A549 (cell line): Measurements from ENCODE around the gene GPRIN1. TPM values are rescaled to one million over a fixed set of nuclear protein-coding genes. Genes with fewer than 3 reads are reported as not detected.

Experiments
- ATAC-seq, 2 experiments: fragments of 200-7000 bp in 1 of 2; fragments of >200 bp in 1 of 2; cut with Nextera tagmentation in 1 of 2; cut with Tn5 transposase in 1 of 2; 3 replicates each; pipeline versions ENCODE4 v1.8.0 to v1.9.1; 2018 to 2020; ENCODE audit warnings: mild to moderate bottlenecking in 1 of 2, moderate library complexity in 1 of 2
- CTCF ChIA-PET: fragments of 300-600 bp; sonication (Branson Sonifier 250); formaldehyde crosslinking; extraction: SDS; loops from one replicate; lab custom pipeline; 2021; ENCODE audit warnings: antibody characterized with exemption, inconsistent platforms; lab: Yijun Ruan, JAX
- POLR2A ChIA-PET: fragments of 350-600 bp; formaldehyde crosslinking; extraction: SDS; loops from one replicate; lab custom pipeline; 2021; ENCODE audit warnings: antibody characterized with exemption, inconsistent platforms; lab: Yijun Ruan, JAX
- DNase-seq, 2 experiments: peaks; one replicate each; pipeline versions ENCODE4 v3.0.0 to v3.0.0-alpha.2; 2011 to 2016; ENCODE audit warnings: low read depth in 1 of 2, low spot score in 1 of 2
- FAIRE-seq: peaks from 2 replicates; lab custom pipeline; 2011; peaks lifted over from hg19 to GRCh38; lab: Jason Lieb, UNC
- H3K27ac ChIP-seq, 2 experiments: fragments of >200 bp; sonication (Bioruptor Twin); formaldehyde crosslinking; 3 replicates each; pipeline ENCODE4 v1.5.1; 2016 to 2017
- H3K4me1 ChIP-seq: fragments of >200 bp; sonication (Bioruptor Twin); formaldehyde crosslinking; 3 replicates; pipeline ENCODE4 v1.6.1; 2016
- H3K4me2 ChIP-seq: fragments of >200 bp; sonication (Bioruptor Twin); formaldehyde crosslinking; 3 replicates; pipeline ENCODE4 v1.6.1; 2016
- H3K4me3 ChIP-seq: fragments of >200 bp; sonication (Bioruptor Twin); formaldehyde crosslinking; 3 replicates; pipeline ENCODE4 v1.5.1; 2016
- H3K9me3 ChIP-seq: fragments of >200 bp; sonication (Bioruptor Twin); formaldehyde crosslinking; 3 replicates; pipeline ENCODE4 v1.6.1; 2016
- CEBPB ChIP-seq, 2 experiments: fragments of >200 bp in 1 of 2; sonication (Bioruptor Twin) in 1 of 2; formaldehyde crosslinking in 1 of 2; IDR thresholded peaks; 2 replicates each; pipeline ENCODE4 v1.6.1; 2012 to 2016
- CHD2 ChIP-seq: fragments of 150-350 bp; IDR thresholded peaks from 2 replicates; pipeline ENCODE4 v1.6.1; 2014; ENCODE audit warnings: low read length; ENCODE audit not compliant: partially characterized antibody
- CHD4 ChIP-seq: fragments of 200-600 bp; sonication (generic); IDR thresholded peaks from 2 replicates; pipeline ENCODE4 v1.6.1; 2016; ENCODE audit warnings: antibody characterized with exemption, mild to moderate bottlenecking, borderline replicate concordance
- EHF ChIP-seq: fragments of 250-450 bp; sonication (Bioruptor Pico); IDR thresholded peaks from 2 replicates; pipeline ENCODE4 v1.5.0; 2020; ENCODE audit warnings: mild to moderate bottlenecking
- EP300 ChIP-seq, 2 experiments: fragments of >200 bp; sonication (Bioruptor Twin); formaldehyde crosslinking; IDR thresholded peaks; 2 replicates in 1 of 2; 3 replicates in 1 of 2; pipeline ENCODE4 v1.6.1; 2016 to 2017
- ESRRA ChIP-seq: fragments of 150-350 bp; IDR thresholded peaks from 2 replicates; pipeline ENCODE4 v1.6.1; 2014; ENCODE audit warnings: mild to moderate bottlenecking, low read length, borderline replicate concordance
- FOSB ChIP-seq: fragments of 250-450 bp; sonication (Bioruptor Pico); IDR thresholded peaks from 2 replicates; pipeline ENCODE4 v1.5.0; 2020; ENCODE audit warnings: mild to moderate bottlenecking, moderate library complexity
- FOSL2 ChIP-seq, 2 experiments: fragments of 450-650 bp in 1 of 2; fragments of >200 bp in 1 of 2; sonication (Bioruptor Twin) in 1 of 2; formaldehyde crosslinking; IDR thresholded peaks; 2 replicates each; pipeline versions ENCODE4 v1.5.0 to v1.6.1; 2016 to 2020; ENCODE audit warnings: mild to moderate bottlenecking in 1 of 2, moderate library complexity in 1 of 2
- HEYL ChIP-seq: fragments of 250-450 bp; sonication (Bioruptor Pico); IDR thresholded peaks from 2 replicates; pipeline ENCODE4 v1.8.0; 2021; ENCODE audit warnings: mild to moderate bottlenecking, moderate library complexity
- HOXA7 ChIP-seq: fragments of 250-450 bp; sonication (Bioruptor Pico); IDR thresholded peaks from 2 replicates; pipeline ENCODE4 v1.5.0; 2020; ENCODE audit warnings: mild to moderate bottlenecking, moderate library complexity
- HOXB13 ChIP-seq: fragments of 250-450 bp; sonication (Bioruptor Pico); IDR thresholded peaks from 2 replicates; pipeline ENCODE4 v1.5.0; 2020; ENCODE audit warnings: low read depth, mild to moderate bottlenecking, moderate library complexity
- HOXB5 ChIP-seq: fragments of 250-450 bp; sonication (Bioruptor Pico); IDR thresholded peaks from 2 replicates; pipeline ENCODE4 v1.5.0; 2020; ENCODE audit warnings: mild to moderate bottlenecking, moderate library complexity
- JUNB ChIP-seq: fragments of >200 bp; sonication (Bioruptor Twin); formaldehyde crosslinking; IDR thresholded peaks from 2 replicates; pipeline ENCODE4 v1.6.1; 2016
- KDM5A ChIP-seq: fragments of 200-600 bp; sonication (generic); IDR thresholded peaks from 2 replicates; pipeline ENCODE4 v1.6.1; 2016; ENCODE audit warnings: antibody characterized with exemption, mild to moderate bottlenecking
- MAZ ChIP-seq: fragments of 150-350 bp; IDR thresholded peaks from 2 replicates; pipeline ENCODE4 v1.6.1; 2014; ENCODE audit warnings: antibody characterized with exemption, low read depth, low read length, borderline replicate concordance
- MYC ChIP-seq: IDR thresholded peaks from 2 replicates; pipeline ENCODE4 v1.6.1; 2012; ENCODE audit warnings: mild to moderate bottlenecking, inconsistent platforms, low read length, improper control_type of control experiment, borderline replicate concordance
- PHF8 ChIP-seq: fragments of 200-600 bp; sonication (generic); IDR thresholded peaks from 2 replicates; pipeline ENCODE4 v1.6.1; 2016; ENCODE audit warnings: low read depth, mild to moderate bottlenecking, antibody characterized with exemption, moderate library complexity, borderline replicate concordance
- POLR2AphosphoS2 ChIP-seq: conservative IDR thresholded peaks from 2 replicates; pipeline ENCODE4 v1.6.1; 2012; ENCODE audit warnings: low read length, improper control_type of control experiment, inconsistent platforms
- RFX5 ChIP-seq: fragments of 450-650 bp; IDR thresholded peaks from 2 replicates; pipeline ENCODE4 v1.7.1; 2014; ENCODE audit warnings: antibody characterized with exemption, mild to moderate bottlenecking, moderate library complexity
- RNF2 ChIP-seq: fragments of 200-600 bp; sonication (generic); IDR thresholded peaks from 2 replicates; pipeline ENCODE4 v1.6.1; 2016; ENCODE audit warnings: low read depth, mild to moderate bottlenecking, antibody characterized with exemption, moderate library complexity, borderline replicate concordance
- SMC3 ChIP-seq: fragments of >200 bp; sonication (Bioruptor Twin); formaldehyde crosslinking; IDR thresholded peaks from 3 replicates; pipeline ENCODE4 v1.6.1; 2018; ENCODE audit warnings: inconsistent platforms
- TP53 ChIP-seq: fragments of 250-450 bp; sonication (Bioruptor Pico); IDR thresholded peaks from 2 replicates; pipeline ENCODE4 v1.5.0; 2021; ENCODE audit warnings: mild to moderate bottlenecking, moderate library complexity
- ZNF302 ChIP-seq: fragments of 250-450 bp; sonication (Bioruptor Pico); IDR thresholded peaks from 2 replicates; pipeline ENCODE4 v1.9.0; 2021; ENCODE audit warnings: inconsistent platforms, mild to moderate bottlenecking, moderate library complexity
- ZSCAN20 ChIP-seq: fragments of 250-450 bp; sonication (Bioruptor Pico); IDR thresholded peaks from 2 replicates; pipeline ENCODE4 v1.8.0; 2022; ENCODE audit warnings: mild to moderate bottlenecking, moderate library complexity
- WGBS: methylation state at CpG from one replicate; pipeline ENCODE4 v1.1.6; 2017; ENCODE audit errors: missing lambda C conversion rate; 5-methylcytosine and 5-hydroxymethylcytosine counted together
- polyA plus RNA-seq, 4 experiments: library from polyadenylated mRNA; depleted of rRNA in 3 of 4; stranded (reverse); fragments of >200 nt; fragmentation: RNase III in 1 of 4; extraction: RNeasy Plus Mini Kit Qiagen cat#74134 plus additional on column Dnase treatment in 1 of 4; gene quantifications; 2 replicates in 3 of 4; 3 replicates in 1 of 4; pipeline ENCODE4 v1.2.3, GENCODE V29; 2011 to 2017
- TF ChIP-seq, protein P1 (sequence below): IDR thresholded peaks from 2 replicates; pipeline ENCODE4 v1.6.1; 2012; ENCODE audit warnings: low read depth, borderline replicate concordance
- TF ChIP-seq, protein P2 (sequence below): fragments of 450-650 bp; IDR thresholded peaks from 2 replicates; pipeline ENCODE4 v1.6.1; 2014; ENCODE audit warnings: antibody characterized with exemption
- TF ChIP-seq, protein P3 (sequence below): fragments of >200 bp; sonication (Bioruptor Twin); formaldehyde crosslinking; IDR thresholded peaks from 3 replicates; pipeline ENCODE4 v1.5.1; 2016
- TF ChIP-seq, protein P4 (sequence below): fragments of 150-350 bp; IDR thresholded peaks from 2 replicates; pipeline ENCODE4 v1.6.1; 2014; ENCODE audit warnings: low read depth, mild to moderate bottlenecking, low read length
- TF ChIP-seq, protein P5 (sequence below): fragments of >200 bp; sonication (Bioruptor Twin); formaldehyde crosslinking; IDR thresholded peaks from 3 replicates; pipeline ENCODE4 v1.6.1; 2016
- TF ChIP-seq, protein P6 (sequence below): IDR thresholded peaks from 2 replicates; pipeline ENCODE4 v1.6.1; 2012

Gene GPRIN1
- polyA plus RNA-seq, 2 of the 4 experiments (the other 2 are of a cell fraction): 3.1 to 6.7 TPM

DNA sequence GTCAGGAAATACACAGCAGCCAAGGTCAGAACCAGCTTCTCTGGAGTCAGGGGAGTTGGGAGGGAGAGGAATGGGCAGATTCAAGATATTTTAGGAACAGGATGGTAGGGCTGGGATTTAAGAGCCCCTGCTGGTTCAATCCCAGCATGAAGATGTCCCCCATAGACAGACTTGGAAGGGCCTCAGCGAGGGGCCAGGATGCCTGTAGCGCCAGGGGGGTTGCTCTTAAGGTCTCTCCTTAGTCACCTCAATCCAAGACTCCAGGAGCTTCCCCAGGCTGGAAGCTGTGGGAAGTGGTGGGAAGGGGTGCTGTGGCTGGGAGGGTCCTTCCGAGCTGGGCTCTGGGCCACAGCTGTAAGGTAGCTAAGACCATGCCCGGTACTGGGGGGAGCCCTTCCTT lies 29.3 kb upstream of the GPRIN1 start:
- no peak overlapping the region for H3K27ac ChIP-seq
- ATAC-seq: no peak
- WGBS: 54% methylated on average over 3 of the region's 4 CpGs
- CTCF ChIA-PET: interaction anchor here (0.9 to 1.8 kb wide), 3 partner anchors 21 to 910 kb away, joined by 3 to 4 read pairs (median 3); partner anchors contain the start of gene CLTB
- TF ChIP-seq JUNB (no peak), CHD2 (no peak), PHF8 (no peak), FOSB (CRISPR knock-in tag) (no peak), KDM5A (no peak), EP300 (IDR thresholded peaks at IDR 0.05) (no peak), TP53 (CRISPR knock-in tag) (no peak), ZNF302 (CRISPR knock-in tag) (no peak), CHD4 (no peak), SMC3 (no peak), EHF (no peak)
- TF ChIP-seq, protein P1, sequence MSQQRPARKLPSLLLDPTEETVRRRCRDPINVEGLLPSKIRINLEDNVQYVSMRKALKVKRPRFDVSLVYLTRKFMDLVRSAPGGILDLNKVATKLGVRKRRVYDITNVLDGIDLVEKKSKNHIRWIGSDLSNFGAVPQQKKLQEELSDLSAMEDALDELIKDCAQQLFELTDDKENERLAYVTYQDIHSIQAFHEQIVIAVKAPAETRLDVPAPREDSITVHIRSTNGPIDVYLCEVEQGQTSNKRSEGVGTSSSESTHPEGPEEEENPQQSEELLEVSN: no peak
- TF ChIP-seq, protein P2, sequence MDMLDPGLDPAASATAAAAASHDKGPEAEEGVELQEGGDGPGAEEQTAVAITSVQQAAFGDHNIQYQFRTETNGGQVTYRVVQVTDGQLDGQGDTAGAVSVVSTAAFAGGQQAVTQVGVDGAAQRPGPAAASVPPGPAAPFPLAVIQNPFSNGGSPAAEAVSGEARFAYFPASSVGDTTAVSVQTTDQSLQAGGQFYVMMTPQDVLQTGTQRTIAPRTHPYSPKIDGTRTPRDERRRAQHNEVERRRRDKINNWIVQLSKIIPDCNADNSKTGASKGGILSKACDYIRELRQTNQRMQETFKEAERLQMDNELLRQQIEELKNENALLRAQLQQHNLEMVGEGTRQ: no peak
- TF ChIP-seq, all 56 proteins: peak for 0
- Histone ChIP-seq H3K9me3 (no peaks in the 10 kb centered on the region), H3K4me1 (no peaks in the 10 kb centered on the region), H3K4me2 (no peak overlapping the region), H3K4me3 (no peak overlapping the region)
- POLR2A ChIA-PET: no interaction called here
- FAIRE-seq (no peak), DNase-seq (no peak)

DNA sequence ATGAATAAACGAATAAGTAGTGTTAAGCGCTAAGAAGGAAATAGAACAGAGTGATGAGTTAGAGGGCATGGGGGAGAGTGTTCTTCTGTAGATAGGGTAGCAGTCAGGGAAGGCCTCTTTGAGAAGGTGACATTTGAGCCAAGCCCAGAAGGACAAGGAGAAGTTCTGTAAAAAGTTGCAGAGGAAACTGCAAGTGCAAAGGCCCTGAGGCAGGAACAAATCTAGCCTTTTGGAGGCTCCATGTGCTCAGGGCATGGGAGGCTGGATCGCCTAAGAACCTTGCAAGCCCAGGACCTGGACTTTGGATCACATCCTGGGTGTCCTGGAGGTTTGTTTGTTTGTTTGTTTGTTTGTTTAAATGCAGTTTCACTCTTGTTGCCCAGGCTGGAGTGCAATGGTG lies 28.5 kb upstream of the GPRIN1 start:
- FAIRE-seq: no peak
- Histone ChIP-seq H3K9me3 (no peaks in the 10 kb centered on the region), H3K4me2 (no peak overlapping the region)
- no peak for DNase-seq
- TF ChIP-seq HEYL (CRISPR knock-in tag) (no peak), EHF (no peak), PHF8 (no peak), POLR2AphosphoS2 (no peak), MAZ (no peak), FOSL2 (IDR thresholded peaks at IDR 0.05) (no peak), FOSL2 (CRISPR knock-in tag; IDR thresholded peaks at IDR 0.05) (no peak), HOXB13 (CRISPR knock-in tag) (no peak), CEBPB (IDR thresholded peaks at IDR 0.05) (no peak), HOXB5 (CRISPR knock-in tag) (no peak)
- TF ChIP-seq, all 56 proteins: peak for 0
- CTCF ChIA-PET: interaction anchor here (0.9 kb wide), 1 partner anchor 222 kb away, joined by 3 read pairs; the partner anchor contains the start of gene CLTB
- Histone ChIP-seq H3K4me1 (no peaks in the 10 kb centered on the region), H3K4me3 (no peak overlapping the region), H3K27ac (no peak overlapping the region)
- ATAC-seq: no peak
- WGBS: 76% methylated on average over 3 of the region's 3 CpGs
- POLR2A ChIA-PET: no interaction called here

DNA sequence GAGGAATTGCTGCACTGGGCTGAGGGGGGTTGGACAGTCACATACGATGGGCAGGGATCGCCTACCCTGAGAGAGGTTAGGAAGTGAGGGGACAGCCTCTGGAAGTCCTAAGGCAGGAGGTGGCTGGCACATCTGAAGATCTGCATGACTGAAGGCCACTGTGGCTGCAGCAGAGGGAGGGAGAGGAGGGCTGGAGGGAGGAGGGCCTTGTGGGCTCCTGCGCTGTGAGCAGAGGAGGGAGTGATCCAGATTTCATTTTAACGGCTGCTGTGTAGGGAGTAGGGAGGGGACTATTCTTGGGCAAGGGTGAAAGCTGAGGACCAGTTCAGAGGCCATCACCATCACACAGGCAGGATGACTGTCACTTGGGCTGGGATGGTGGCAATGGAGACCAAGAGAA lies 27.6 kb upstream of the GPRIN1 start:
- 63% methylated on average over 4 of the region's 4 CpGs for WGBS
- TF ChIP-seq HOXA7 (CRISPR knock-in tag) (no peak), MYC (no peak), FOSB (CRISPR knock-in tag) (no peak), RNF2 (no peak), CHD4 (no peak), ZSCAN20 (CRISPR knock-in tag) (no peak), ESRRA (no peak), RFX5 (no peak)
- TF ChIP-seq, protein P3, sequence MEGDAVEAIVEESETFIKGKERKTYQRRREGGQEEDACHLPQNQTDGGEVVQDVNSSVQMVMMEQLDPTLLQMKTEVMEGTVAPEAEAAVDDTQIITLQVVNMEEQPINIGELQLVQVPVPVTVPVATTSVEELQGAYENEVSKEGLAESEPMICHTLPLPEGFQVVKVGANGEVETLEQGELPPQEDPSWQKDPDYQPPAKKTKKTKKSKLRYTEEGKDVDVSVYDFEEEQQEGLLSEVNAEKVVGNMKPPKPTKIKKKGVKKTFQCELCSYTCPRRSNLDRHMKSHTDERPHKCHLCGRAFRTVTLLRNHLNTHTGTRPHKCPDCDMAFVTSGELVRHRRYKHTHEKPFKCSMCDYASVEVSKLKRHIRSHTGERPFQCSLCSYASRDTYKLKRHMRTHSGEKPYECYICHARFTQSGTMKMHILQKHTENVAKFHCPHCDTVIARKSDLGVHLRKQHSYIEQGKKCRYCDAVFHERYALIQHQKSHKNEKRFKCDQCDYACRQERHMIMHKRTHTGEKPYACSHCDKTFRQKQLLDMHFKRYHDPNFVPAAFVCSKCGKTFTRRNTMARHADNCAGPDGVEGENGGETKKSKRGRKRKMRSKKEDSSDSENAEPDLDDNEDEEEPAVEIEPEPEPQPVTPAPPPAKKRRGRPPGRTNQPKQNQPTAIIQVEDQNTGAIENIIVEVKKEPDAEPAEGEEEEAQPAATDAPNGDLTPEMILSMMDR: no peak
- TF ChIP-seq, protein P4, sequence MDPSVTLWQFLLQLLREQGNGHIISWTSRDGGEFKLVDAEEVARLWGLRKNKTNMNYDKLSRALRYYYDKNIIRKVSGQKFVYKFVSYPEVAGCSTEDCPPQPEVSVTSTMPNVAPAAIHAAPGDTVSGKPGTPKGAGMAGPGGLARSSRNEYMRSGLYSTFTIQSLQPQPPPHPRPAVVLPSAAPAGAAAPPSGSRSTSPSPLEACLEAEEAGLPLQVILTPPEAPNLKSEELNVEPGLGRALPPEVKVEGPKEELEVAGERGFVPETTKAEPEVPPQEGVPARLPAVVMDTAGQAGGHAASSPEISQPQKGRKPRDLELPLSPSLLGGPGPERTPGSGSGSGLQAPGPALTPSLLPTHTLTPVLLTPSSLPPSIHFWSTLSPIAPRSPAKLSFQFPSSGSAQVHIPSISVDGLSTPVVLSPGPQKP: no peak
- TF ChIP-seq, protein P5, sequence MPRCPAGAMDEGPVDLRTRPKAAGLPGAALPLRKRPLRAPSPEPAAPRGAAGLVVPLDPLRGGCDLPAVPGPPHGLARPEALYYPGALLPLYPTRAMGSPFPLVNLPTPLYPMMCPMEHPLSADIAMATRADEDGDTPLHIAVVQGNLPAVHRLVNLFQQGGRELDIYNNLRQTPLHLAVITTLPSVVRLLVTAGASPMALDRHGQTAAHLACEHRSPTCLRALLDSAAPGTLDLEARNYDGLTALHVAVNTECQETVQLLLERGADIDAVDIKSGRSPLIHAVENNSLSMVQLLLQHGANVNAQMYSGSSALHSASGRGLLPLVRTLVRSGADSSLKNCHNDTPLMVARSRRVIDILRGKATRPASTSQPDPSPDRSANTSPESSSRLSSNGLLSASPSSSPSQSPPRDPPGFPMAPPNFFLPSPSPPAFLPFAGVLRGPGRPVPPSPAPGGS: no peak
- TF ChIP-seq, protein P6, sequence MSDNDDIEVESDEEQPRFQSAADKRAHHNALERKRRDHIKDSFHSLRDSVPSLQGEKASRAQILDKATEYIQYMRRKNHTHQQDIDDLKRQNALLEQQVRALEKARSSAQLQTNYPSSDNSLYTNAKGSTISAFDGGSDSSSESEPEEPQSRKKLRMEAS: no peak

More for the DNA sequence above, 27.6 kb upstream of the GPRIN1 start:
- H3K4me2 ChIP-seq: no peak overlapping the region
- no peak overlapping the region for H3K27ac ChIP-seq
- DNase-seq (no peak), ATAC-seq (peak in 1 of 2 experiments; percentile 13; a peak in 1 of 6 replicates), FAIRE-seq (no peak)
- H3K4me1 ChIP-seq: no peaks in the 10 kb centered on the region
- CTCF ChIA-PET: no interaction called here
- H3K4me3 ChIP-seq: no peak overlapping the region
- H3K9me3 ChIP-seq: no peaks in the 10 kb centered on the region
- POLR2A ChIA-PET: no interaction called here
